ENCODE measurements around the gene PCDH15. TPM values are rescaled to one million over a fixed set of nuclear protein-coding genes. Genes with fewer than 3 reads are reported as not detected.

The PCDH15 gene
- 24.0 to 26.3 TPM (median 24.8 TPM) in 3 replicates for total RNA-seq

DNA sequence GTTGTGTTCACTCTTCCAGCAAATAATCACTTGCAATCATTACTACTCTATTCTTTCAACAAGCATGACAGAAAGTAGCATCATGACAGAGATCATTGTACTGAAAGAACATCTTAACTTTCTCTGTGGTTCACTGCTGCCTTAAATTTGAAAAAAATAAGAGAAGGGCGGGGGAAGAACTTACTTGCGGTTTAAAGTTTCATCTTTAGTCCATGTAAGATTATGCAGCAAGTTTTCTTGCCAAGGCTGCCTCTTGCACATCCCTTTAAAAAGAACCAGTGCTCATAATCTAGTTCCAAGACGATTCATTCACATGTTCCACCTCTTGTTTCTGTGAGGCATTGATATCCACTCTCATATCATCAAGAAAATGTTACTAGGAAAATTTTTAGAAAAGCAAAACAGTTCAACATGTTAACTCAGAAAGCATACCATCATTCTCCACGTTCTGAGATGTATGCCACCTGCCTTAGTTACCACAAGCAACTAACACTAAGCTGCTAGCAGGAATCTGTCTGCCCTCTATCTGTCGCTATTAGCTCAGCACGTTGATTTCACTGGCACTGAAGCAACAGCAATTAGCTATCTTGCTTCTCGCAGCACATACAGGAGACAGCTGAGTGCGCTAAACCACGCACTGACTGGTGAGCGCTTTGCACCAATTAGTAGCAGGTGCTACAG, at the start of gene PCDH15:
Gene PCDH15 (minus strand): TSS at position 491 of the 681 bp plus-strand sequence. CDS start 136,969 bp downstream, outside the sequence.
- peak in 1 of 2 experiments; percentile 40 for DNase-seq (ENCODE audit: low spot score in 2 of 2, unreplicated experiment in 2 of 2)
- H3K9me3 Mint-ChIP-seq, result no peaks in the 10 kb centered on the region
- no peaks in the 10 kb centered on the region for H3K27me3 Mint-ChIP-seq (ENCODE audit: low read depth)
- peaks cover 18% of the 10 kb centered on the region for H3K4me1 Mint-ChIP-seq
- TF ChIP-seq, protein P1, sequence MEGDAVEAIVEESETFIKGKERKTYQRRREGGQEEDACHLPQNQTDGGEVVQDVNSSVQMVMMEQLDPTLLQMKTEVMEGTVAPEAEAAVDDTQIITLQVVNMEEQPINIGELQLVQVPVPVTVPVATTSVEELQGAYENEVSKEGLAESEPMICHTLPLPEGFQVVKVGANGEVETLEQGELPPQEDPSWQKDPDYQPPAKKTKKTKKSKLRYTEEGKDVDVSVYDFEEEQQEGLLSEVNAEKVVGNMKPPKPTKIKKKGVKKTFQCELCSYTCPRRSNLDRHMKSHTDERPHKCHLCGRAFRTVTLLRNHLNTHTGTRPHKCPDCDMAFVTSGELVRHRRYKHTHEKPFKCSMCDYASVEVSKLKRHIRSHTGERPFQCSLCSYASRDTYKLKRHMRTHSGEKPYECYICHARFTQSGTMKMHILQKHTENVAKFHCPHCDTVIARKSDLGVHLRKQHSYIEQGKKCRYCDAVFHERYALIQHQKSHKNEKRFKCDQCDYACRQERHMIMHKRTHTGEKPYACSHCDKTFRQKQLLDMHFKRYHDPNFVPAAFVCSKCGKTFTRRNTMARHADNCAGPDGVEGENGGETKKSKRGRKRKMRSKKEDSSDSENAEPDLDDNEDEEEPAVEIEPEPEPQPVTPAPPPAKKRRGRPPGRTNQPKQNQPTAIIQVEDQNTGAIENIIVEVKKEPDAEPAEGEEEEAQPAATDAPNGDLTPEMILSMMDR (IDR thresholded peaks at IDR 0.05; ENCODE audit: unreplicated experiment), result no peak
- no peaks in the 10 kb centered on the region for H3K36me3 Mint-ChIP-seq
- peak within 1 kb of the TSS; percentile 70 for H3K27ac Mint-ChIP-seq
- H3K4me3 Mint-ChIP-seq, result peak within 1 kb of the TSS; percentile 31

DNA sequence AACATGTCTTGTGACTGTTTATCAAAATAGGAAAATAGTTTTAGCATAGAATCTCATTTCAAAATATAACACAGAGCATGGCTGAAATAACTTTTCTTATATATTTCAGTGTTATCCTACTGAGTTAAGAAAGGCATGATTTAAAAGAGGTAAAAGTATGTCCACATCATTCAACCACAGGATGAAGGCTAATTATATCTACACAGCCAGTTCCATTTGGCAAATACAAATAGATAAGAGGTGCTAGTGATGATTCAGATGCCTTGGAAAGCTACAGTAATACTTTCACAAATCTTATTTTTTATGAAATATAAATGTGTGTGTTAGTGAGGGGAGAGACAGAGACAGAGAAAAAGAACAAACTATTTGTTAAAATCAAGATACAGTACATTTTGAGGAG, 42.9 kb upstream of the PCDH15 start:
- Mint-ChIP-seq H3K27ac (peak overlapping the region; percentile 33), H3K9me3 (peaks cover 18% of the 10 kb centered on the region), H3K36me3 (peaks cover 8% of the 10 kb centered on the region), H3K4me3 (no peak overlapping the region), H3K27me3 (ENCODE audit: low read depth) (no peaks in the 10 kb centered on the region), H3K4me1 (peaks cover 46% of the 10 kb centered on the region)
- no peak for DNase-seq (ENCODE audit: low spot score in 2 of 2, unreplicated experiment in 2 of 2)
- TF ChIP-seq, protein P1 (IDR thresholded peaks at IDR 0.05; ENCODE audit: unreplicated experiment), result no peak

DNA sequence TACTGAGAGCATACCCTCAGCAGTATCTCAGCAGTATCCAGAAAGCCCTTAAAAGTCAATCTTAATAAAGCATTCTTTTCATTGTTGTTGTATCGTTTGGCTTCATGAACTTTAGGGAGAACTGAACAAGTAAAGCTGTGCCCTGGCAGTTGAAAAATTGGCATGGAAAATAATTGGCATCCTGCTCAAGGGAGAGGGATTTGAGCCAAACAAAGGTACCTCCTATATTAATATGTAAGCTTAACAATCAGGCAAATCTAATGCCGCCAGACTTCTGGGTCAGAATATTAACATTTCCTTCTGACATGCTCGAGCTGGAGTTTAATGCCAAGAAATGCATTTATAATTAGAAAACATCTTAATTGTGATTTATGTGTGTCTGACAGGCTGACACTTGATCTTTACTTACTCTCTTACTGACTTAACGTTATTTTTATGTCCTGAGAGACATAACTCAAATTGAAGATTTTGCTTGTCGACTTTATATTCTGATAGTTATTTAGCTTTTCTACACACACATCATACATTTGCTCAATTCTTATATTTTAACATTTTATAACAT, 42.1 kb upstream of the PCDH15 start:
- H3K27ac Mint-ChIP-seq, result peak overlapping the region; percentile 82
- peaks cover 10% of the 10 kb centered on the region for H3K36me3 Mint-ChIP-seq
- DNase-seq (ENCODE audit: low spot score in 2 of 2, unreplicated experiment in 2 of 2), result no peak
- H3K4me1 Mint-ChIP-seq, result peaks cover 44% of the 10 kb centered on the region
- H3K27me3 Mint-ChIP-seq (ENCODE audit: low read depth), result no peaks in the 10 kb centered on the region
- TF ChIP-seq, protein P1 (IDR thresholded peaks at IDR 0.05; ENCODE audit: unreplicated experiment), result no peak
- peaks cover 23% of the 10 kb centered on the region for H3K9me3 Mint-ChIP-seq
- H3K4me3 Mint-ChIP-seq, result no peak overlapping the region

DNA sequence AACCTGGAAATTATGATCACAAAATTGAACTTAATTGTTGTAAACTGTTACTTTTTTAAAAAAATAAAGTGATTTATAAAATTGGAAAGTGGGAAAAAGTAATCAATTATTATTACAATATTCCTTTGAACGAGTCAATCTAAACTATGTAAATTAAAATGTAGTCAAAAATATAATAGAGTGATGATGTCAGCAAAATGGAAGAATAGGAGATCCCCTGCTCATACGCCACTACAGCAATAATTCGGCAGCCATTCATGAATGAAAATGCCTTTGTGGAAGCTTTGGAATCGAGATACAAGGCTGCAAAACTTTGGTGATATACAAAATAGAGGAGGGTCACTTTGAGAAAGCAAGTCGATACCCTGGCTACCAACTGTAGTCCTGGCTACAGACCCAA, 36.4 kb upstream of the PCDH15 start:
- peaks cover 8% of the 10 kb centered on the region for H3K4me1 Mint-ChIP-seq
- no peak overlapping the region for H3K4me3 Mint-ChIP-seq
- TF ChIP-seq, protein P1 (IDR thresholded peaks at IDR 0.05; ENCODE audit: unreplicated experiment), result no peak
- H3K27ac Mint-ChIP-seq, result no peak overlapping the region
- H3K36me3 Mint-ChIP-seq, result peaks cover 11% of the 10 kb centered on the region
- H3K27me3 Mint-ChIP-seq (ENCODE audit: low read depth), result no peaks in the 10 kb centered on the region
- no peak for DNase-seq (ENCODE audit: low spot score in 2 of 2, unreplicated experiment in 2 of 2)
- H3K9me3 Mint-ChIP-seq, result peaks cover 30% of the 10 kb centered on the region

DNA sequence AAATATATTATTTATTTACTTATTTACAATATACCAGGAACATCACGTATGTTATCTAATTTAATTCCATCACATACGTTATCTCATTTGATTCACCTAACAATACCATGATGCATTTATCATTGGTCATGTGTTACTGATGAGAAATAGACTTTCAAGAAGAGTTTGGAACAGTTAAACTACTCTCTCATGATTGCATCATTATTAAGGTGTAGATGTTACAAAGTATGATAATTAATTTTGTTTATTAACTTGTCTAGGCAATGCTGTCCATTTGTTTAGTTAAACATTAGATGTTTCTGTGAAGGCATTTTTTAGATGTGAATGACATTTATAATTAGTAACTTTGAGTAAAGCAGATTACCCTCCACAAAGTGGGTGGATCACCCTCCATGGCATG, 32.0 kb upstream of the PCDH15 start:
- DNase-seq (ENCODE audit: low spot score in 2 of 2, unreplicated experiment in 2 of 2), result no peak
- TF ChIP-seq, protein P1 (IDR thresholded peaks at IDR 0.05; ENCODE audit: unreplicated experiment), result no peak
- Mint-ChIP-seq H3K27me3 (ENCODE audit: low read depth) (no peaks in the 10 kb centered on the region), H3K4me3 (no peak overlapping the region), H3K9me3 (peaks cover 6% of the 10 kb centered on the region), H3K36me3 (no peaks in the 10 kb centered on the region), H3K27ac (no peak overlapping the region), H3K4me1 (no peaks in the 10 kb centered on the region)
